WTC11 (cell line): ENCODE measurements around the gene ZNF586. TPM values are rescaled to one million over a fixed set of nuclear protein-coding genes. Genes with fewer than 3 reads are reported as not detected.

ENCODE experiments used
- ATAC-seq: fragments of 200-7000 bp; cut with Tn5 transposase; 2 replicates; pipeline ENCODE4 v1.10.0; 2021; ENCODE audit warnings: mild to moderate bottlenecking, moderate library complexity
- CTCF ChIA-PET: fragments of 300-600 bp; sonication (Branson Sonifier 250); formaldehyde crosslinking; loops from one replicate; lab custom pipeline; 2021; ENCODE audit warnings: antibody characterized with exemption; lab: Charles Lee
- POLR2A ChIA-PET: fragments of 350-600 bp; sonication (Branson Sonifier 250); formaldehyde crosslinking; loops from one replicate; lab custom pipeline; 2021; ENCODE audit warnings: antibody characterized with exemption; lab: Charles Lee
- DNase-seq: peaks from one replicate; pipeline ENCODE4 v3.0.0; 2021; ENCODE audit warnings: low spot score
- H3K27ac Mint-ChIP-seq: 2 replicates; pipeline ENCODE4 v1.8.0; 2021; ENCODE audit warnings: mixed read lengths
- H3K27me3 Mint-ChIP-seq: 2 replicates; pipeline ENCODE4 v1.8.0; 2021; ENCODE audit warnings: low read depth, mild to moderate bottlenecking, moderate library complexity, mixed read lengths
- H3K36me3 Mint-ChIP-seq: 2 replicates; pipeline ENCODE4 v1.8.0; 2021; ENCODE audit warnings: mixed read lengths
- H3K4me1 Mint-ChIP-seq: 2 replicates; pipeline ENCODE4 v1.8.0; 2022; ENCODE audit warnings: mixed read lengths
- H3K4me3 Mint-ChIP-seq: 2 replicates; pipeline ENCODE4 v1.8.0; 2021; ENCODE audit warnings: mild to moderate bottlenecking, moderate library complexity, mixed read lengths
- H3K9me3 Mint-ChIP-seq: 2 replicates; pipeline ENCODE4 v1.8.0; 2021; ENCODE audit warnings: mixed read lengths
- CREB1 ChIP-seq: sonication (generic); formaldehyde crosslinking; IDR thresholded peaks from 2 replicates; pipeline ENCODE4 v1.8.0; 2023; ENCODE audit warnings: mild to moderate bottlenecking, missing genetic modification reagents
- CREM ChIP-seq: sonication (generic); formaldehyde crosslinking; IDR thresholded peaks from 2 replicates; pipeline ENCODE4 v1.8.1; 2022; ENCODE audit warnings: mild to moderate bottlenecking, missing genetic modification reagents, moderate library complexity
- ETV6 ChIP-seq: sonication (generic); formaldehyde crosslinking; IDR thresholded peaks from 2 replicates; pipeline ENCODE4 v1.8.1; 2022; ENCODE audit warnings: mild to moderate bottlenecking, missing genetic modification reagents
- FOXK1 ChIP-seq: sonication (generic); formaldehyde crosslinking; IDR thresholded peaks from 2 replicates; pipeline ENCODE4 v1.8.0; 2022; ENCODE audit warnings: mild to moderate bottlenecking, moderate library complexity, missing genetic modification reagents
- FOXP1 ChIP-seq: sonication (generic); formaldehyde crosslinking; IDR thresholded peaks from 2 replicates; pipeline ENCODE4 v1.8.0; 2022; ENCODE audit warnings: missing genetic modification reagents, mild to moderate bottlenecking, moderate library complexity, borderline replicate concordance
- NFATC4 ChIP-seq: fragments of 250-450 bp; sonication (Bioruptor Pico); IDR thresholded peaks from 2 replicates; pipeline ENCODE4 v1.9.0; 2021; ENCODE audit warnings: mild to moderate bottlenecking
- RELA ChIP-seq: sonication (generic); formaldehyde crosslinking; IDR thresholded peaks from 2 replicates; pipeline ENCODE4 v1.8.1; 2022; ENCODE audit warnings: missing genetic modification reagents, mild to moderate bottlenecking, borderline replicate concordance
- SMAD4 ChIP-seq: sonication (generic); formaldehyde crosslinking; IDR thresholded peaks from 2 replicates; pipeline ENCODE4 v1.8.0; 2022; ENCODE audit warnings: mild to moderate bottlenecking, missing genetic modification reagents
- ZNF121 ChIP-seq: sonication (generic); formaldehyde crosslinking; IDR thresholded peaks from 2 replicates; pipeline ENCODE4 v1.8.0; 2023; ENCODE audit warnings: missing genetic modification reagents
- ZNF232 ChIP-seq: sonication (generic); formaldehyde crosslinking; IDR thresholded peaks from 2 replicates; pipeline ENCODE4 v1.8.0; 2022; ENCODE audit warnings: mild to moderate bottlenecking, missing genetic modification reagents
- ZNF671 ChIP-seq: fragments of 250-450 bp; sonication (Bioruptor Pico); IDR thresholded peaks from 2 replicates; pipeline ENCODE4 v1.8.0; 2021; ENCODE audit warnings: mild to moderate bottlenecking
- total RNA-seq: library from RNA; stranded (reverse); gene quantifications from 3 replicates; pipeline ENCODE4 v1.2.3, GENCODE V29; 2021
- TF ChIP-seq, protein P1 (sequence below): sonication (generic); formaldehyde crosslinking; conservative IDR thresholded peaks from 2 replicates; pipeline ENCODE4 v1.8.1; 2022; ENCODE audit warnings: mild to moderate bottlenecking, missing genetic modification reagents
- TF ChIP-seq, protein P2 (sequence below): sonication (generic); formaldehyde crosslinking; IDR thresholded peaks from 2 replicates; pipeline ENCODE4 v1.8.1; 2023; ENCODE audit warnings: mild to moderate bottlenecking, missing genetic modification reagents, moderate library complexity
- TF ChIP-seq, protein P3 (sequence below): fragments of 200-600 bp; IDR thresholded peaks from 2 replicates; pipeline ENCODE4 v1.8.0; 2022; ENCODE audit warnings: antibody characterized with exemption
- TF ChIP-seq, protein P4 (sequence below): fragments of 250-450 bp; sonication (Bioruptor Pico); IDR thresholded peaks from 2 replicates; pipeline ENCODE4 v1.9.0; 2021; ENCODE audit warnings: mild to moderate bottlenecking, borderline replicate concordance
- TF ChIP-seq, protein P5 (sequence below): sonication (generic); formaldehyde crosslinking; IDR thresholded peaks from 2 replicates; pipeline ENCODE4 v1.8.1; 2023; ENCODE audit warnings: mild to moderate bottlenecking, missing genetic modification reagents
- TF ChIP-seq, protein P6 (sequence below): sonication (generic); formaldehyde crosslinking; IDR thresholded peaks from 2 replicates; pipeline ENCODE4 v1.8.1; 2023; ENCODE audit warnings: mild to moderate bottlenecking, missing genetic modification reagents, borderline replicate concordance
- TF ChIP-seq, protein P7 (sequence below): fragments of 250-450 bp; sonication (Bioruptor Pico); IDR thresholded peaks from 2 replicates; pipeline ENCODE4 v1.9.0; 2021; ENCODE audit warnings: moderate library complexity, mild to moderate bottlenecking, inconsistent platforms, borderline replicate concordance

ZNF586 gene
- total RNA-seq, 1 experiment from 2014 or later: 16.4 TPM

DNA sequence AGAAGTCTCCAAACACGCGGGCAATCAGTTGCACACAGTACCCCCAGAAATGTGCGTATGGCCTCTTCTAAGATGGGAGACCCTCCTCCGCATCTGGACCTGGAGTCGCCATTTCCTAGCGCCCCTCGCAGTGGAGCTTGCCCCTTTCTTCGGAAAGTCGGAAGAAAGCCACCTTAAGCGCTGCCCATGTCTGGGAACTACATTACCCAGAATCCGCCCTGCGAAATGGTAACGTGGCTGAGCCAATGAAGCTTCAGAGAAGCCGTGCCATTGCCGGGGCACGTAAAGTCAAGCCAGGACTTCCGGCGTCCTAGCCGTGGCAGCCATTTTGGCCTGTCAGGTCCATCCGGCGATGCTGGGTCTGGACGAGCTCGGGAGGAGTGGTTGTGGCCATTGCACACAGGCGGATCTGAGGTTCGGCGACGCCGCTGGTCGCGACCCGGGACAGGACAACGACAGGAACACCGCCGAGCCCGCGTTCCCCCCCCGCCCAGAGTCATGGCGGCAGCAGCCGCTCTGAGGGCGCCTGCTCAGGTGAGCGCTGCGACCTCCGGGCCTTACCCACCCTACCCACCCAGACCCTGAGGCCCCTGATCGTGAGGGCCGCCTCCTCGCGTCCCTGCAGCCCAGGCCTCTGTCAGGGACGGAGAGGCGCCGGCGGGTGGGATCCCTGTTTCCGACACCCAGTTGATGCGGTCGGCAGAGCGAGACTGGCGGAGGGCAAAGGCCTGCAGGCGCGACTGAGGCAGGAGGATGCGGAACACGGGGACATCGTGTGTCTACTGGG, at the start of gene ZNF586 (continued):
- TF ChIP-seq, protein P1, sequence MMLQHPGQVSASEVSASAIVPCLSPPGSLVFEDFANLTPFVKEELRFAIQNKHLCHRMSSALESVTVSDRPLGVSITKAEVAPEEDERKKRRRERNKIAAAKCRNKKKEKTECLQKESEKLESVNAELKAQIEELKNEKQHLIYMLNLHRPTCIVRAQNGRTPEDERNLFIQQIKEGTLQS (CRISPR knock-in tag): no peak
- no peak for TF ChIP-seq CREB1 (CRISPR knock-in tag)
- TF ChIP-seq, protein P2, sequence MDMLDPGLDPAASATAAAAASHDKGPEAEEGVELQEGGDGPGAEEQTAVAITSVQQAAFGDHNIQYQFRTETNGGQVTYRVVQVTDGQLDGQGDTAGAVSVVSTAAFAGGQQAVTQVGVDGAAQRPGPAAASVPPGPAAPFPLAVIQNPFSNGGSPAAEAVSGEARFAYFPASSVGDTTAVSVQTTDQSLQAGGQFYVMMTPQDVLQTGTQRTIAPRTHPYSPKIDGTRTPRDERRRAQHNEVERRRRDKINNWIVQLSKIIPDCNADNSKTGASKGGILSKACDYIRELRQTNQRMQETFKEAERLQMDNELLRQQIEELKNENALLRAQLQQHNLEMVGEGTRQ (CRISPR knock-in tag): no peak
- no peak for TF ChIP-seq RELA (CRISPR knock-in tag)
- peak; percentile 89 for TF ChIP-seq FOXK1
- TF ChIP-seq NFATC4: no peak
- TF ChIP-seq, protein P3, sequence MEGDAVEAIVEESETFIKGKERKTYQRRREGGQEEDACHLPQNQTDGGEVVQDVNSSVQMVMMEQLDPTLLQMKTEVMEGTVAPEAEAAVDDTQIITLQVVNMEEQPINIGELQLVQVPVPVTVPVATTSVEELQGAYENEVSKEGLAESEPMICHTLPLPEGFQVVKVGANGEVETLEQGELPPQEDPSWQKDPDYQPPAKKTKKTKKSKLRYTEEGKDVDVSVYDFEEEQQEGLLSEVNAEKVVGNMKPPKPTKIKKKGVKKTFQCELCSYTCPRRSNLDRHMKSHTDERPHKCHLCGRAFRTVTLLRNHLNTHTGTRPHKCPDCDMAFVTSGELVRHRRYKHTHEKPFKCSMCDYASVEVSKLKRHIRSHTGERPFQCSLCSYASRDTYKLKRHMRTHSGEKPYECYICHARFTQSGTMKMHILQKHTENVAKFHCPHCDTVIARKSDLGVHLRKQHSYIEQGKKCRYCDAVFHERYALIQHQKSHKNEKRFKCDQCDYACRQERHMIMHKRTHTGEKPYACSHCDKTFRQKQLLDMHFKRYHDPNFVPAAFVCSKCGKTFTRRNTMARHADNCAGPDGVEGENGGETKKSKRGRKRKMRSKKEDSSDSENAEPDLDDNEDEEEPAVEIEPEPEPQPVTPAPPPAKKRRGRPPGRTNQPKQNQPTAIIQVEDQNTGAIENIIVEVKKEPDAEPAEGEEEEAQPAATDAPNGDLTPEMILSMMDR: no peak

DNA sequence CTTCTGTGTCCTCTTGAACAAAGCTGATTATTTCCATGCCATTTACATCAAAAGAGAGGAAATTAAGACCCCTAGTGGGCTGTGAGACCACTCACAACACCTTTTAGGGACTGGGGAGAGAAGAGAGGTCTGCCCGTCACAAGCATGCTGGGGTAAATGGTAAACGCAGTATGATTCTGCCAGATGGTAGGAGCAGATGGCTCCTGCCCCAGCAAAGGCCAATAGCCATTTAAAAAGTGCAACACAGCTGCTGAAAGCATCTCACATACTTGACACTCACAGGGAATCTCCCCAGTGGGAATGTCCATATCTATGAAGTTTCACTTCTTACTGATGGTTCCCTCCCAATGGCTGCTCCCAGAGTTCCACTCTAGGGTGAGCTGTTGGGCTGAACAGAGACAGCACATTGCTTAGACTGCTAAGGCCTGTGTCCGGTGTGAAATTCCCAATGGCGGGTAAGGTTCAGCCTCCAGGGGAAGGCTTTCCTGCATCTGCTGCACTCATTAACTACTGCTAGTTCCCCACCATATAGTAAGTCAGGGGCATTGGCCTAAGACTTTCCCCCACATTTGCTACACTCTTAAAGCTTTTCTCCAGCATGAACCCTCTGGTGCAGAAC, 49.5 kb upstream of the ZNF586 start:
- ChIA-PET CTCF (interaction anchor here (1.1 kb wide), 1 partner anchor 38 kb away, joined by 6 read pairs; the partner anchor contains the start of gene ZNF551), POLR2A (no interaction called here)
- ATAC-seq: peak; percentile 67

DNA sequence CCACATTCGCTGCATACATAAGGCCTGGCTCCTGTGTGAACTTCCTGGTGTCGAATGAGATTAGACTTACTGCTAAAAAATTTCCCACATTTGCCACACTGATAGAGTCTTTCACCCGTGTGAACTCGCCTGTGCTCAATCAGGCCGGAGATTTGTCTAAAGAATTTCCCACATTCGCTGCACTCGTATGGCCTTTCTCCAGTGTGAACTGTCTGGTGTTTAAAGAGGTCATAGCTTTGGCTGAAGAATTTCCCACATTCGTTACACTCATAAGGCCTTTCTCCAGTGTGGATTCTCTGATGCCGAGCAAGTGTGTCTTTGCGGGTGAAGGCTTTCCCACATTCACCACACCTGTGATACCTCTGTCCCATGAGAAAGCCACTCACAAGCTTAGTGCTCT, 48.6 kb upstream of the ZNF586 start:
- Mint-ChIP-seq H3K4me1 (peaks cover 14% of the 10 kb centered on the region), H3K9me3 (peaks cover 9% of the 10 kb centered on the region; the same call in 1 of the 2 replicates), H3K27me3 (peaks cover 23% of the 10 kb centered on the region; the same call in 1 of the 2 replicates), H3K4me3 (no peak overlapping the region), H3K27ac (no peak overlapping the region), H3K36me3 (peaks cover 36% of the 10 kb centered on the region)
- no peak for DNase-seq
- ChIA-PET POLR2A (no interaction called here), CTCF (no interaction called here)
- ATAC-seq: no peak
- TF ChIP-seq, protein P4, sequence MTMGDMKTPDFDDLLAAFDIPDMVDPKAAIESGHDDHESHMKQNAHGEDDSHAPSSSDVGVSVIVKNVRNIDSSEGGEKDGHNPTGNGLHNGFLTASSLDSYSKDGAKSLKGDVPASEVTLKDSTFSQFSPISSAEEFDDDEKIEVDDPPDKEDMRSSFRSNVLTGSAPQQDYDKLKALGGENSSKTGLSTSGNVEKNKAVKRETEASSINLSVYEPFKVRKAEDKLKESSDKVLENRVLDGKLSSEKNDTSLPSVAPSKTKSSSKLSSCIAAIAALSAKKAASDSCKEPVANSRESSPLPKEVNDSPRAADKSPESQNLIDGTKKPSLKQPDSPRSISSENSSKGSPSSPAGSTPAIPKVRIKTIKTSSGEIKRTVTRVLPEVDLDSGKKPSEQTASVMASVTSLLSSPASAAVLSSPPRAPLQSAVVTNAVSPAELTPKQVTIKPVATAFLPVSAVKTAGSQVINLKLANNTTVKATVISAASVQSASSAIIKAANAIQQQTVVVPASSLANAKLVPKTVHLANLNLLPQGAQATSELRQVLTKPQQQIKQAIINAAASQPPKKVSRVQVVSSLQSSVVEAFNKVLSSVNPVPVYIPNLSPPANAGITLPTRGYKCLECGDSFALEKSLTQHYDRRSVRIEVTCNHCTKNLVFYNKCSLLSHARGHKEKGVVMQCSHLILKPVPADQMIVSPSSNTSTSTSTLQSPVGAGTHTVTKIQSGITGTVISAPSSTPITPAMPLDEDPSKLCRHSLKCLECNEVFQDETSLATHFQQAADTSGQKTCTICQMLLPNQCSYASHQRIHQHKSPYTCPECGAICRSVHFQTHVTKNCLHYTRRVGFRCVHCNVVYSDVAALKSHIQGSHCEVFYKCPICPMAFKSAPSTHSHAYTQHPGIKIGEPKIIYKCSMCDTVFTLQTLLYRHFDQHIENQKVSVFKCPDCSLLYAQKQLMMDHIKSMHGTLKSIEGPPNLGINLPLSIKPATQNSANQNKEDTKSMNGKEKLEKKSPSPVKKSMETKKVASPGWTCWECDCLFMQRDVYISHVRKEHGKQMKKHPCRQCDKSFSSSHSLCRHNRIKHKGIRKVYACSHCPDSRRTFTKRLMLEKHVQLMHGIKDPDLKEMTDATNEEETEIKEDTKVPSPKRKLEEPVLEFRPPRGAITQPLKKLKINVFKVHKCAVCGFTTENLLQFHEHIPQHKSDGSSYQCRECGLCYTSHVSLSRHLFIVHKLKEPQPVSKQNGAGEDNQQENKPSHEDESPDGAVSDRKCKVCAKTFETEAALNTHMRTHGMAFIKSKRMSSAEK (CRISPR knock-in tag): no peak
- TF ChIP-seq ETV6 (CRISPR knock-in tag): no peak
- no peak for TF ChIP-seq CREM (CRISPR knock-in tag)
- TF ChIP-seq ZNF232 (CRISPR knock-in tag): no peak
- TF ChIP-seq, protein P5, sequence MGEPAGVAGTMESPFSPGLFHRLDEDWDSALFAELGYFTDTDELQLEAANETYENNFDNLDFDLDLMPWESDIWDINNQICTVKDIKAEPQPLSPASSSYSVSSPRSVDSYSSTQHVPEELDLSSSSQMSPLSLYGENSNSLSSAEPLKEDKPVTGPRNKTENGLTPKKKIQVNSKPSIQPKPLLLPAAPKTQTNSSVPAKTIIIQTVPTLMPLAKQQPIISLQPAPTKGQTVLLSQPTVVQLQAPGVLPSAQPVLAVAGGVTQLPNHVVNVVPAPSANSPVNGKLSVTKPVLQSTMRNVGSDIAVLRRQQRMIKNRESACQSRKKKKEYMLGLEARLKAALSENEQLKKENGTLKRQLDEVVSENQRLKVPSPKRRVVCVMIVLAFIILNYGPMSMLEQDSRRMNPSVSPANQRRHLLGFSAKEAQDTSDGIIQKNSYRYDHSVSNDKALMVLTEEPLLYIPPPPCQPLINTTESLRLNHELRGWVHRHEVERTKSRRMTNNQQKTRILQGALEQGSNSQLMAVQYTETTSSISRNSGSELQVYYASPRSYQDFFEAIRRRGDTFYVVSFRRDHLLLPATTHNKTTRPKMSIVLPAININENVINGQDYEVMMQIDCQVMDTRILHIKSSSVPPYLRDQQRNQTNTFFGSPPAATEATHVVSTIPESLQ: no peak
- TF ChIP-seq NFATC4: no peak
- no peak for TF ChIP-seq ZNF121 (CRISPR knock-in tag)
- TF ChIP-seq, protein P6, sequence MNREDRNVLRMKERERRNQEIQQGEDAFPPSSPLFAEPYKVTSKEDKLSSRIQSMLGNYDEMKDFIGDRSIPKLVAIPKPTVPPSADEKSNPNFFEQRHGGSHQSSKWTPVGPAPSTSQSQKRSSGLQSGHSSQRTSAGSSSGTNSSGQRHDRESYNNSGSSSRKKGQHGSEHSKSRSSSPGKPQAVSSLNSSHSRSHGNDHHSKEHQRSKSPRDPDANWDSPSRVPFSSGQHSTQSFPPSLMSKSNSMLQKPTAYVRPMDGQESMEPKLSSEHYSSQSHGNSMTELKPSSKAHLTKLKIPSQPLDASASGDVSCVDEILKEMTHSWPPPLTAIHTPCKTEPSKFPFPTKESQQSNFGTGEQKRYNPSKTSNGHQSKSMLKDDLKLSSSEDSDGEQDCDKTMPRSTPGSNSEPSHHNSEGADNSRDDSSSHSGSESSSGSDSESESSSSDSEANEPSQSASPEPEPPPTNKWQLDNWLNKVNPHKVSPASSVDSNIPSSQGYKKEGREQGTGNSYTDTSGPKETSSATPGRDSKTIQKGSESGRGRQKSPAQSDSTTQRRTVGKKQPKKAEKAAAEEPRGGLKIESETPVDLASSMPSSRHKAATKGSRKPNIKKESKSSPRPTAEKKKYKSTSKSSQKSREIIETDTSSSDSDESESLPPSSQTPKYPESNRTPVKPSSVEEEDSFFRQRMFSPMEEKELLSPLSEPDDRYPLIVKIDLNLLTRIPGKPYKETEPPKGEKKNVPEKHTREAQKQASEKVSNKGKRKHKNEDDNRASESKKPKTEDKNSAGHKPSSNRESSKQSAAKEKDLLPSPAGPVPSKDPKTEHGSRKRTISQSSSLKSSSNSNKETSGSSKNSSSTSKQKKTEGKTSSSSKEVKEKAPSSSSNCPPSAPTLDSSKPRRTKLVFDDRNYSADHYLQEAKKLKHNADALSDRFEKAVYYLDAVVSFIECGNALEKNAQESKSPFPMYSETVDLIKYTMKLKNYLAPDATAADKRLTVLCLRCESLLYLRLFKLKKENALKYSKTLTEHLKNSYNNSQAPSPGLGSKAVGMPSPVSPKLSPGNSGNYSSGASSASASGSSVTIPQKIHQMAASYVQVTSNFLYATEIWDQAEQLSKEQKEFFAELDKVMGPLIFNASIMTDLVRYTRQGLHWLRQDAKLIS: no peak
- no peak for TF ChIP-seq FOXK1
- TF ChIP-seq, protein P7, sequence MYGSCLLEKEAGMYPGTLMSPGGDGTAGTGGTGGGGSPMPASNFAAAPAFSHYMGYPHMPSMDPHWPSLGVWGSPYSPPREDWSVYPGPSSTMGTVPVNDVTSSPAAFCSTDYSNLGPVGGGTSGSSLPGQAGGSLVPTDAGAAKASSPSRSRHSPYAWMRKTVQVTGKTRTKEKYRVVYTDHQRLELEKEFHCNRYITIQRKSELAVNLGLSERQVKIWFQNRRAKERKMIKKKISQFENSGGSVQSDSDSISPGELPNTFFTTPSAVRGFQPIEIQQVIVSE (CRISPR knock-in tag): no peak
- TF ChIP-seq ZNF671 (CRISPR knock-in tag): no peak
- TF ChIP-seq SMAD4: no peak

More for the DNA sequence above, 49.5 kb upstream of the ZNF586 start:
- TF ChIP-seq FOXP1 (CRISPR knock-in tag) (no peak), CREM (CRISPR knock-in tag) (no peak)
- DNase-seq: no peak
- Mint-ChIP-seq H3K27ac (peak overlapping the region; percentile 62; the same call in 1 of the 2 replicates), H3K4me1 (peaks cover 14% of the 10 kb centered on the region), H3K36me3 (peaks cover 36% of the 10 kb centered on the region), H3K9me3 (peaks cover 9% of the 10 kb centered on the region; the same call in 1 of the 2 replicates), H3K4me3 (no peak overlapping the region), H3K27me3 (peaks cover 18% of the 10 kb centered on the region; the same call in 1 of the 2 replicates)
